Lower leg skin (tissue), 4 donors: ENCODE data around the gene SRPX. TPM values are rescaled to one million over a fixed set of nuclear protein-coding genes. Genes with fewer than 3 reads are reported as not detected.

Source experiments
- DNase-seq, 2 donors: peaks; one replicate each; pipeline ENCODE4 v3.0.0-alpha.2; 2019; ENCODE audit warnings: low spot score in 2 of 2
- H3K4me3 ChIP-seq: fragments of 200-600 bp; sonication (generic); 2 replicates; pipeline ENCODE4 v1.5.1; 2017; ENCODE audit warnings: mild to moderate bottlenecking, low read depth; ENCODE audit not compliant: poor library complexity, severe bottlenecking
- CTCF ChIP-seq, 3 donors: fragments of 450-650 bp; IDR thresholded peaks; one replicate each; pipeline ENCODE4 v1.5.1; 2016; ENCODE audit warnings: antibody characterized with exemption in 3 of 3, mild to moderate bottlenecking in 3 of 3, moderate library complexity in 2 of 3
- POLR2A ChIP-seq, 2 donors: fragments of 450-650 bp; IDR thresholded peaks; one replicate each; pipeline ENCODE4 v1.6.1; 2016 to 2017; ENCODE audit warnings: antibody characterized with exemption in 2 of 2, mild to moderate bottlenecking in 1 of 2, moderate library complexity in 1 of 2
- WGBS, 2 donors: methylation state at CpG; one replicate each; pipeline ENCODE4 v1.1.5; 2018; 5-methylcytosine and 5-hydroxymethylcytosine counted together
- intact Hi-C: fragments of 100-400 bp; cut with DNase I; formaldehyde crosslinking; loops from one replicate; pipeline ENCODE4 v1.15.0; 2023; ENCODE audit warnings: low total_unique reads
- total RNA-seq, 4 donors: library from RNA; depleted of rRNA; stranded (reverse); fragments of >200 nt; gene quantifications; one replicate each; pipeline ENCODE4 v1.1.0, GENCODE V29; 2016

The SRPX gene
- total RNA-seq, 4 donors from 2014 or later: 13.4 to 56.5 (median 22.3) TPM

GRCh38 chrX:38110231-38110630, 110.4 kb downstream of the SRPX start:
- WGBS, 2 donors: 61 to 74% methylated on average over 6 of the region's 6 CpGs
- DNase-seq: no peak
- TF ChIP-seq POLR2A (IDR thresholded peaks at IDR 0.05) (no peak), CTCF (IDR thresholded peaks at IDR 0.05) (no peak)
- intact Hi-C loops: no loop called here
- no peak overlapping the region for H3K4me3 ChIP-seq

GRCh38 chrX:38109042-38109898, 111.4 kb downstream of the SRPX start:
- intact Hi-C loops: no loop called here
- 72 to 87% methylated on average over 4 of the region's 4 CpGs for WGBS, 2 donors
- H3K4me3 ChIP-seq: no peak overlapping the region
- no peak for TF ChIP-seq CTCF (IDR thresholded peaks at IDR 0.05)
- TF ChIP-seq POLR2A (IDR thresholded peaks at IDR 0.05): no peak
- no peak for DNase-seq

- TF ChIP-seq CTCF (IDR thresholded peaks at IDR 0.05): no peak
- TF ChIP-seq POLR2A (IDR thresholded peaks at IDR 0.05): no peak
- H3K4me3 ChIP-seq: no peak overlapping the region
- intact Hi-C loops: no loop called here
- 82 to 89% methylated on average over 6 of the region's 6 CpGs for WGBS, 2 donors
- no peak for DNase-seq
Observed at GRCh38 chrX:38108364-38108763, 112.3 kb downstream of the SRPX start.

GRCh38 chrX:38106991-38107655, 113.5 kb downstream of the SRPX start:
- intact Hi-C loops: no loop called here
- no peak for DNase-seq
- TF ChIP-seq POLR2A (IDR thresholded peaks at IDR 0.05) (no peak), CTCF (IDR thresholded peaks at IDR 0.05) (no peak)
- H3K4me3 ChIP-seq: no peak overlapping the region
- 30 to 38% methylated on average over 5 to 6 of the region's 6 CpGs for WGBS, 2 donors

GRCh38 chrX:38105216-38105725, 115.4 kb downstream of the SRPX start:
- TF ChIP-seq POLR2A (IDR thresholded peaks at IDR 0.05): no peak
- no peak for TF ChIP-seq CTCF (IDR thresholded peaks at IDR 0.05)
- H3K4me3 ChIP-seq: no peak overlapping the region
- DNase-seq: no peak
- 72 to 84% methylated on average over 6 of the region's 6 CpGs for WGBS, 2 donors
- intact Hi-C loops: no loop called here
